Right renal pelvis (tissue), 4 donors: ENCODE measurements around the gene TUBGCP3. TPM values are rescaled to one million over a fixed set of nuclear protein-coding genes. Genes with fewer than 3 reads are reported as not detected.
"Not testable (repeated sequence)": the region's sequence is repeated elsewhere in the genome, so short reads cannot be mapped to it uniquely, and the experiment has no call there.

Experiments used
- DNase-seq, 4 donors: peaks; one replicate each; pipeline ENCODE4 v3.0.0-alpha.2; 2013; ENCODE audit warnings: low read depth in 4 of 4, low spot score in 3 of 4, missing footprints in 1 of 4
- polyA plus RNA-seq, 4 donors: library from polyadenylated mRNA; unstranded; fragments of 120-200 nt; gene quantifications; one replicate each; pipeline ENCODE4 v1.2.1, GENCODE V29; 2013; ENCODE audit not compliant: insufficient read length in 4 of 4

The TUBGCP3 gene
- polyA plus RNA-seq, 4 donors = 29.4 to 34.7 (median 33.5) TPM

- DNase-seq = no peak
Measured at GRCh38 chr13:112486386-112487126, 101.4 kb downstream of the TUBGCP3 start.

- DNase-seq = not testable (repeated sequence)
Measured at GRCh38 chr13:112485814-112486213, 102.1 kb downstream of the TUBGCP3 start.

- DNase-seq = no peak
Measured at GRCh38 chr13:112483299-112483698, 104.7 kb downstream of the TUBGCP3 start.

- DNase-seq = no peak
Measured at GRCh38 chr13:112481458-112481857, 106.5 kb downstream of the TUBGCP3 start.

GRCh38 chr13:112479389-112479788 lies 108.6 kb downstream of the TUBGCP3 start:
- no peak for DNase-seq

- no peak for DNase-seq
Measured at GRCh38 chr13:112477070-112477619, 110.8 kb downstream of the TUBGCP3 start.

- DNase-seq = no peak
Measured at GRCh38 chr13:112475889-112476288, 112.1 kb downstream of the TUBGCP3 start.

GRCh38 chr13:112474869-112475268 lies 113.1 kb downstream of the TUBGCP3 start:
- DNase-seq = no peak

- DNase-seq = no peak
Measured at GRCh38 chr13:112473818-112474217, 114.1 kb downstream of the TUBGCP3 start.

GRCh38 chr13:112469071-112469745 lies 118.7 kb downstream of the TUBGCP3 start:
- no peak for DNase-seq

- no peak for DNase-seq
Measured at GRCh38 chr13:112468069-112468468, 119.9 kb downstream of the TUBGCP3 start.

GRCh38 chr13:112467236-112467635 lies 120.7 kb downstream of the TUBGCP3 start:
- no peak for DNase-seq

- DNase-seq = no peak
Measured at GRCh38 chr13:112466132-112467058, 121.6 kb downstream of the TUBGCP3 start.

GRCh38 chr13:112465251-112466131 lies 122.5 kb downstream of the TUBGCP3 start:
- DNase-seq = no peak

GRCh38 chr13:112464720-112465119 lies 123.2 kb downstream of the TUBGCP3 start:
- DNase-seq = no peak

GRCh38 chr13:112462408-112462807 lies 125.5 kb downstream of the TUBGCP3 start:
- DNase-seq = no peak

- no peak for DNase-seq
Measured at GRCh38 chr13:112457485-112457884, 130.5 kb downstream of the TUBGCP3 start.

GRCh38 chr13:112457081-112457480 lies 130.9 kb downstream of the TUBGCP3 start:
- DNase-seq = no peak

GRCh38 chr13:112456138-112457056 lies 131.6 kb downstream of the TUBGCP3 start:
- no peak for DNase-seq
